NCI-H128 (cell line): ENCODE results near the gene DZIP1L.
A peak's percentile ranks its signal among the peaks of the same experiment; 100 is the strongest.
"Not testable (repeated sequence)": the region's sequence is repeated elsewhere in the genome, so short reads cannot be mapped to it uniquely, and the experiment has no call there.

ENCODE experiments used
- DNase-seq: peaks from one replicate; lab custom pipeline; 2025; ENCODE audit not compliant: unreplicated experiment; lab: John Stamatoyannopoulos, UW

Gene DZIP1L, protein sequence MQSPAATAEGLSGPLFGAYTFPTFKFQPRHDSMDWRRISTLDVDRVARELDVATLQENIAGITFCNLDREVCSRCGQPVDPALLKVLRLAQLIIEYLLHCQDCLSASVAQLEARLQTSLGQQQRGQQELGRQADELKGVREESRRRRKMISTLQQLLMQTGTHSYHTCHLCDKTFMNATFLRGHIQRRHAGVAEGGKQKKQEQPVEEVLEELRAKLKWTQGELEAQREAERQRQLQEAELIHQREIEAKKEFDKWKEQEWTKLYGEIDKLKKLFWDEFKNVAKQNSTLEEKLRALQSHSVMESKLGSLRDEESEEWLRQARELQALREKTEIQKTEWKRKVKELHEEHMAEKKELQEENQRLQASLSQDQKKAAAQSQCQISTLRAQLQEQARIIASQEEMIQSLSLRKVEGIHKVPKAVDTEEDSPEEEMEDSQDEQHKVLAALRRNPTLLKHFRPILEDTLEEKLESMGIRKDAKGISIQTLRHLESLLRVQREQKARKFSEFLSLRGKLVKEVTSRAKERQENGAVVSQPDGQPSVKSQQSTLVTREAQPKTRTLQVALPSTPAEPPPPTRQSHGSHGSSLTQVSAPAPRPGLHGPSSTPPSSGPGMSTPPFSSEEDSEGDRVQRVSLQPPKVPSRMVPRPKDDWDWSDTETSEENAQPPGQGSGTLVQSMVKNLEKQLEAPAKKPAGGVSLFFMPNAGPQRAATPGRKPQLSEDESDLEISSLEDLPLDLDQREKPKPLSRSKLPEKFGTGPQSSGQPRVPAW

GRCh38 chr3:138114988-138115971 is at the start of gene DZIP1L:
Gene DZIP1L, minus strand, starts transcription at chr3:138115608. Its CDS starts 11,637 bp downstream, at chr3:138103971.
- peak; percentile 49 for DNase-seq

GRCh38 chr3:138165061-138165460 is 49.7 kb upstream of the DZIP1L start:
- DNase-seq, result no peak

DNA sequence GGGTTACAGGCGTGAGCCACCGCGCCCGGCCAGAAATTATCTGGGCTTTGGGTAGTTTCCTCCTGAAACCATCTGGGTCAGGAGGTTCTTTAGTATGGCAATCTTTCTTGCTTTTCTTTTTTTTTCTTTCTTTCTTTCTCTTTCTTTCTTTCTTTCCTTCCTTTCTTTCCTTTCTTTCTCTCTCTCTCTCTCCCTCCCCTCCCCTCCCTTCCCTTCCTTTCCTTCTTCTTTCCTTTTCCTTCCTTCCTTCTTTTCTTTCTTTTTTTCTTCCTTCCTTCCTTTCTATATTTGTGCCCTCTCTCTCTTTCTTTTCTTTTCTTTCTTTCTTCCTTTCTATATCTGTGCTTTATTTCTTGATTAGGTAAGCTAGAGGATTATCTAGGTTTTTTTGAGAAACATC is 42.3 kb upstream of the DZIP1L start:
- DNase-seq, result no peak

- no peak for DNase-seq
Observed at GRCh38 chr3:138154534-138154933, 39.1 kb upstream of the DZIP1L start.

GRCh38 chr3:138148503-138148902 is 33.1 kb upstream of the DZIP1L start:
- no peak for DNase-seq

- DNase-seq, result not testable (repeated sequence)
Observed at GRCh38 chr3:138142181-138142580, 26.8 kb upstream of the DZIP1L start.

DNA sequence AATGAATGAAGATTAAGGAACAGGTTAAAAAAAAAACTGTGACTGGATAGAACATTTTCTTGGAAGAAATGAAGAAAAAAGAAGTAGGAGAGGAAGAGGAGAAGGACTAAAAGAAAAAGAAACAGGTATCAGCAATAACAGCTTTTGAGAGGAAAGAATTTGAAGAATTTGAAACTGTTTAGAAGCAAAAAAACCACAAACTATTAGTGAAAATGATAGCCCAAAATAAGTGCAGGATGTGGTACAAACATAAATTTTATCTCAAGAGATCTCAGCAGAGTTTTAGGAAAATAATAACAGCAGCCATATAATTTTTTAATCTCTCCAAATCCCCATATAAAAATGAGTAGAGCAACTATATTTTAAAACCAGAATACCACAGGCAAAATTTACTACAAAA is 25.5 kb upstream of the DZIP1L start:
- DNase-seq, result no peak

DNA sequence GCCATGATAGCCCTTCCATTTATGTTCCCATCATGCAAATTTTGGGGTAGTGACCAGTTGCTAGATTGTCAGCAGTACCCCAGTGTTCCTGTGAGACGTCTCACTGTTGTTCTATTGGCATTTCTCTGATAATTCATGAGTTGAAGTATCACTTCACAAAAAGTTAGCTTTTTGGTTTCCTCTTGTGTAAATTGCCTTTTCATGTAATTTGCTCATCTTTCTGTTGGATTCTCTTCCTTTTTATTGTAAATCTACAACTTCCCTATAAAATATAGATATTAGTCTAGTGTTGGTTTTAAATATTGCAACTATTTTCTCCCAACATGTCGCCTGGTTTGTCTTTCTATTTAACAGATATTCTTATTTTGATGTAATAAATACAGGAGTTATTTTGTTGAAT is 24.3 kb upstream of the DZIP1L start:
- no peak for DNase-seq

GRCh38 chr3:138137861-138138260 is 22.5 kb upstream of the DZIP1L start:
- DNase-seq, result no peak

GRCh38 chr3:138136201-138136600 is 20.8 kb upstream of the DZIP1L start:
- no peak for DNase-seq

DNA sequence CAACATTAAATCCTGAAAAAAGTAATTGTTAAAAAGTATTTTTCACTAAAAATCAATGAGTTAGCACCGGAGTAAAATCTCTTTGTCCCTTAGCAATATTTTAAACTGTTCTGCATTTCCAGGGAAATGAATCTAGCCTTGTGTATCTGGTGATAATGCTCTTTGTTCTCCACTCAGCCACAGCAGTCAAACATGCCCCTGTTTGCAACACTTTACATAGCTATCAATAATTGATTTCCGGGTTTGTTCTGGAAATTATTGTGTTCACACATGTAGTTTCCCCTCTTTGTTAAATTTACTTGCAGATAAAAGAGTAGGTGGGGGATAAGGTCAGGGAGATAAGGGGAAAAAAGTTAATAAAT is 20.4 kb upstream of the DZIP1L start:
- no peak for DNase-seq

DNA sequence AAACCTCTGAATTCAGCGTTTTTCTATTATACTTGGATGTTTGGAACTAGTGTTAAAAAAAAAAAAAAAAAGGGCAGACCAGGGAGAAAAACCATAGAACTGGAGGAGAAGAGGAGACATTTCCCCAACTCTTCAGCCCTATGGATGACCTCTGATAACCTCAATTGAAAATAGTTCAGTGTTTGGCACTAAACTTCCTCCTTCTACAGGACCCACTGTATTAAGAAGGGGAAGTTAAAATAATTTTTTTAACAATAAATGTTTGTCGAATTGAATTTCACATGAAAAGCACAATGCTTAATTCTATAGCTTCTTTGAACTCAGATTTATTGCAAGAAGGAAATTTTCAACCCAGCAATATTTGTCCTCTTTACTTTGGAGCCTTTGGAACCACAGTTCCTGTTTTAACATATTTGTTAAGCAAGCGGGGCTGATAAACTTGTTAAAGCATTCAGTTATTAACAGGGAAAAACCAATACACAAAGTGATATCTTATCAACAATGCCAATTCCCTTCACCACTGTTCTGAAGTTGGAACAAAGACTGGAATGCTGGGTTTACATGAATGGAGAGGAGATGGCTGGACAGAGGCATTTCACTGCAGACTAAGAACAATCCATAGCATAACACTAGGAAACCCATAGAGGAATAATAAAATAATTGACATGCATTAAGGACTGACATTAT is 19.9 kb upstream of the DZIP1L start:
- DNase-seq, result no peak

GRCh38 chr3:138132239-138132638 is 16.8 kb upstream of the DZIP1L start, which contains the start of gene A4GNT:
Gene A4GNT, minus strand, starts transcription at chr3:138132390. Its CDS starts 1,134 bp downstream, at chr3:138131256.
- no peak for DNase-seq

- no peak for DNase-seq
Observed at GRCh38 chr3:138127636-138128365, 12.4 kb upstream of the DZIP1L start.

- no peak for DNase-seq
Observed at GRCh38 chr3:138125548-138126221, 10.3 kb upstream of the DZIP1L start.

DNA sequence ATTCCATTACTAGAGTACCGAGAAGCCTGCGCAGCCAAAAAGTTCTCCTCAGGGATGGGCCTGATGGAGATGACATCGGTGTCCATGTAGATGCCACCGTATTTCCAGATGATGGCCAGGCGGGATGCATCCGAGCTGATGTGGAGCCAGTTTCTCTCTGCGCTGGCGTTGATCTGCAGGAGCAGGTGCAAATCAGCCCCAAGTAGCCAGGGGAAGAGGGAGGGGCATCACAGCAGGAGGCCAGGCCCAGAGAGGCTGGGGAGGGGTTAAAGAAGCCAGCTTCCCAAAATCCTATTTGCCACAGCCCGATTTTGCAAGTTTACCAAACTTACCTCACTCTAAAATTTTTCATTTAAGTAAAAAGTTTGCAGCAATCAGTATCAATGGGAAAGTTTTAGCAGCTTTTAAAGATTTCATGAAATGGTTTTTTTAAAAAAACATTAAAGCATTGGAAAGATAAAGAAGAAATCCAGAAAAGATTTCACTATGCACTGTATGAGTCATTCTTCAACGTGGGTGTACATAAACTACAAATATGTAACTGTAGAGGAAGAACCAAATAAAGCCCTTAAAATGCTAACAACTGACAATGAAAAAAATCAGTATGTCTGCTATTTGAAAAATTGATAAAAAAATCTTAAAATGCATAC is 9.4 kb upstream of the DZIP1L start:
- no peak for DNase-seq

- DNase-seq, result no peak
Observed at GRCh38 chr3:138124188-138124587, 8.8 kb upstream of the DZIP1L start.

- DNase-seq, result no peak
Observed at GRCh38 chr3:138119423-138119766, 4.0 kb upstream of the DZIP1L start.
